Endothelial cell of umbilical vein (primary cell): ENCODE results near the gene DPP6. TPM values are rescaled to one million over a fixed set of nuclear protein-coding genes. Genes with fewer than 3 reads are reported as not detected.

Experiments used
- BruUV-seq: library from RNA; stranded (reverse); fragments of 400-500 nt; replicated peaks from 2 replicates; lab custom pipeline; 2021; lab: Mats Ljungman, UMichigan
- CTCF ChIA-PET: fragments of 300-600, 350-600 bp; sonication (Branson Sonifier 250); formaldehyde crosslinking; loops from one replicate; lab custom pipeline; 2021; ENCODE audit warnings: antibody characterized with exemption, inconsistent platforms; lab: Charles Lee
- POLR2A ChIA-PET: fragments of 300-600, 350-600 bp; sonication (Branson Sonifier 250); formaldehyde crosslinking; loops from one replicate; lab custom pipeline; 2021; ENCODE audit warnings: antibody characterized with exemption, inconsistent platforms; lab: Charles Lee
- DNase-seq: peaks from one replicate; pipeline ENCODE4 v3.0.0-alpha.2; 2011; ENCODE audit warnings: low read depth, low spot score
- FAIRE-seq: peaks from 2 replicates; lab custom pipeline; 2011; peaks lifted over from hg19 to GRCh38; lab: Jason Lieb, UNC
- H2AFZ ChIP-seq: 2 replicates; pipeline ENCODE4 v1.6.0; 2012; ENCODE audit warnings: low read depth, low read length, control low read depth, inconsistent platforms
- H3K27ac ChIP-seq: 2 replicates; pipeline ENCODE4 v1.5.1; 2011; ENCODE audit warnings: low read depth, mild to moderate bottlenecking, control low read depth, low read length, moderate library complexity; ENCODE audit not compliant: insufficient read depth
- H3K27me3 ChIP-seq, 2 experiments: 2 replicates each; pipeline versions ENCODE4 v1.6.0 to v1.6.1; 2011; ENCODE audit warnings: low read length in 2 of 2, mixed read lengths in 1 of 2; ENCODE audit not compliant: control insufficient read depth in 2 of 2, insufficient read depth in 2 of 2
- H3K36me3 ChIP-seq, 2 experiments: 2 replicates in 1 of 2; 3 replicates in 1 of 2; pipeline ENCODE4 v1.5.1; 2011; ENCODE audit warnings: low read length in 2 of 2, mild to moderate bottlenecking in 1 of 2, moderate library complexity in 1 of 2; ENCODE audit not compliant: control insufficient read depth in 2 of 2, insufficient read depth in 2 of 2; ENCODE audit errors: extremely low read depth in 1 of 2
- H3K4me1 ChIP-seq: 3 replicates; pipeline ENCODE4 v1.5.1; 2011; ENCODE audit warnings: mild to moderate bottlenecking, low read length; ENCODE audit not compliant: control insufficient read depth, insufficient read depth; ENCODE audit errors: extremely low read depth
- H3K4me2 ChIP-seq: 2 replicates; pipeline ENCODE4 v1.6.1; 2011; ENCODE audit warnings: low read length, control low read depth, mixed read lengths; ENCODE audit not compliant: insufficient read depth
- H3K4me3 ChIP-seq, 3 experiments: fragments of 200-600 bp in 1 of 3; sonication (generic), shearing (Covaris generic) in 1 of 3; replicated peaks in 1 of 3; 2 replicates each; pipeline ENCODE4 v1.5.1; 2011 to 2016; ENCODE audit warnings: control low read depth in 3 of 3, low read length in 3 of 3, mild to moderate bottlenecking in 2 of 3, inconsistent platforms in 1 of 3, low read depth in 1 of 3, moderate library complexity in 1 of 3; ENCODE audit not compliant: insufficient read depth in 1 of 3
- H3K79me2 ChIP-seq: 2 replicates; pipeline ENCODE4 v1.6.0; 2012; ENCODE audit warnings: low read length, inconsistent platforms; ENCODE audit not compliant: control insufficient read depth, insufficient read depth
- H3K9ac ChIP-seq: replicated peaks from 2 replicates; pipeline ENCODE3; 2011; ENCODE audit warnings: low read length, control low read depth; ENCODE audit not compliant: insufficient read depth; ENCODE audit errors: extremely low read depth
- H3K9me1 ChIP-seq: replicated peaks from 3 replicates; pipeline ENCODE4 v1.6.0; 2011; ENCODE audit warnings: mild to moderate bottlenecking, low read length; ENCODE audit not compliant: control insufficient read depth, insufficient read depth; ENCODE audit errors: extremely low read depth
- H3K9me3 ChIP-seq: replicated peaks from 2 replicates; pipeline ENCODE4 v1.5.1; 2012; ENCODE audit warnings: low read length, inconsistent platforms; ENCODE audit not compliant: control insufficient read depth, insufficient read depth
- H4K20me1 ChIP-seq: replicated peaks from 2 replicates; pipeline ENCODE3; 2011; ENCODE audit warnings: mild to moderate bottlenecking, low read length; ENCODE audit not compliant: control insufficient read depth, insufficient read depth; ENCODE audit errors: extremely low read depth
- CTCF ChIP-seq, 2 donors: IDR thresholded peaks; 1 replicate in 1 of 2; 2 replicates in 1 of 2; pipeline ENCODE4 v1.5.1; 2011; ENCODE audit warnings: low read length in 2 of 2, mild to moderate bottlenecking in 2 of 2, moderate library complexity in 2 of 2, control low read depth in 1 of 2, inconsistent platforms in 1 of 2, low read depth in 1 of 2; ENCODE audit not compliant: insufficient read depth in 1 of 2; ENCODE audit errors: extremely low read depth in 1 of 2
- EZH2 ChIP-seq: IDR thresholded peaks from 2 replicates; pipeline ENCODE4 v1.6.1; 2012; ENCODE audit warnings: borderline replicate concordance, low read depth, mild to moderate bottlenecking, moderate library complexity, low read length, inconsistent platforms; ENCODE audit not compliant: severe bottlenecking
- FOS ChIP-seq: IDR thresholded peaks from 2 replicates; pipeline ENCODE4 v1.6.1; 2011; ENCODE audit warnings: mild to moderate bottlenecking, low read length, moderate library complexity, borderline replicate concordance; ENCODE audit not compliant: insufficient read depth
- GATA2 ChIP-seq: IDR thresholded peaks from 2 replicates; pipeline ENCODE4 v1.7.0; 2011; ENCODE audit warnings: low read depth, mild to moderate bottlenecking, moderate library complexity, mixed read lengths, low read length; ENCODE audit not compliant: insufficient read length, insufficient read depth
- JUN ChIP-seq: IDR thresholded peaks from 2 replicates; pipeline ENCODE4 v1.6.1; 2011; ENCODE audit warnings: borderline replicate concordance, low read depth; ENCODE audit not compliant: insufficient read length, insufficient read depth
- MYC ChIP-seq: IDR thresholded peaks from one replicate; pipeline ENCODE4 v1.6.1; 2011; ENCODE audit warnings: mild to moderate bottlenecking, low read depth, low read length
- POLR2A ChIP-seq: IDR thresholded peaks from 2 replicates; pipeline ENCODE4 v1.6.1; 2012; ENCODE audit warnings: low read depth, mild to moderate bottlenecking, control low read depth, low read length
- POLR2AphosphoS5 ChIP-seq: IDR thresholded peaks from 2 replicates; pipeline ENCODE4 v1.6.1; 2012; ENCODE audit warnings: low read depth, mild to moderate bottlenecking, control low read depth, low read length, moderate library complexity; ENCODE audit not compliant: insufficient read depth
- dilution Hi-C: fragments of 300-500 bp; cut with MboI; formaldehyde crosslinking; loops from one replicate; pipeline ENCODE4 v1.15.0; 2019; ENCODE audit warnings: low sequenced_read_pairs; ENCODE audit not compliant: extremely low pct_ligation_motif_present
- intact Hi-C: fragments of 100-400 bp; cut with micrococcal nuclease; formaldehyde crosslinking; loops from one replicate; pipeline ENCODE4 v1.10.0; 2022
- polyA plus RNA-seq, 4 experiments: library from polyadenylated mRNA; depleted of rRNA in 3 of 4; stranded (reverse) in 3 of 4; unstranded in 1 of 4; fragments of >200 nt; gene quantifications; 2 replicates each; pipeline versions ENCODE4 v1.2.1 to v1.2.3, GENCODE V29; 2011 to 2012; ENCODE audit warnings: missing spikeins in 1 of 4
- total RNA-seq: library from RNA; stranded (reverse); gene quantifications from 2 replicates; pipeline ENCODE4 v1.2.3, GENCODE V29; 2021
- TF ChIP-seq, protein P1 (sequence below): IDR thresholded peaks from 2 replicates; pipeline ENCODE4 v1.6.1; 2011; ENCODE audit not compliant: insufficient read depth, insufficient read length

The DPP6 gene
- total and polyA plus RNA-seq, 2 donors (not counting 3 experiments of a cell fraction or from before 2014, with no cell fraction given), result not detected

DNA sequence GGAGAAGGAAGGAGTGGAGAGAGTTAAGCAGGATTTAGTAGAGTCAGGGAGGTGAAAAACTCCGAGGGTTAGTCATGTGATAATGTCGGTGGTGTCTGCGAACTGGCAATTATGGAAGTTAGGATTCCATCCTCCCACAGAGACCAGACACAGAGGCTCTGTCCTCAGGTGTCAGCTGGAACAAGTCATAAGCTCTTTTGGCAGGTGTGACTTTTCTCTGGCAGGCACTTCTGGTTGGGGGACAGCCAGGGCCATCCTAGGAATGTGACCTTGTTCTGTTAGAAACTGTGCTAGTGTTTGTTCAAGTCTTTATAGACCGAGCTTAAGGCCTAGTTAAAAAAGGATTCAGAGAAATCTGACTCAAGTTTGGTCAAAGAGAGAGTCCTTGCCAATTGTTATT, 371.0 kb downstream of the DPP6 start:
- Histone ChIP-seq H3K27me3 (no peaks in the 10 kb centered on the region), H3K9ac (no peak overlapping the region), H3K9me1 (no peaks in the 10 kb centered on the region), H3K4me3 (no peak overlapping the region), H3K79me2 (no peaks in the 10 kb centered on the region), H3K4me2 (no peak overlapping the region), H3K4me1 (no peaks in the 10 kb centered on the region), H3K9me3 (peaks cover 2% of the 10 kb centered on the region), H4K20me1 (no peaks in the 10 kb centered on the region), H2AFZ (no peak overlapping the region), H3K36me3 (no peaks in the 10 kb centered on the region), H3K27ac (no peak overlapping the region)
- DNase-seq (no peak), FAIRE-seq (no peak)
- intact Hi-C loops (no loop called here), dilution Hi-C loops (no loop called here)
- POLR2A ChIA-PET, result no interaction called here
- CTCF ChIA-PET, result no interaction called here
- TF ChIP-seq CTCF (IDR thresholded peaks at IDR 0.05; ENCODE audit: extremely low read depth in 1 of 2, insufficient read depth in 1 of 2, low read depth in 1 of 2, low read length in 2 of 2), result no peak
- TF ChIP-seq EZH2, result no peak
- no peak for TF ChIP-seq POLR2AphosphoS5
- TF ChIP-seq POLR2A, result no peak
- no peak for TF ChIP-seq MYC
- TF ChIP-seq, protein P1, sequence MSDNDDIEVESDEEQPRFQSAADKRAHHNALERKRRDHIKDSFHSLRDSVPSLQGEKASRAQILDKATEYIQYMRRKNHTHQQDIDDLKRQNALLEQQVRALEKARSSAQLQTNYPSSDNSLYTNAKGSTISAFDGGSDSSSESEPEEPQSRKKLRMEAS, result no peak
- no peak for TF ChIP-seq JUN
- no peak for TF ChIP-seq GATA2
- no peak for TF ChIP-seq FOS
- BruUV-seq, result no TSS peak
